GM19452 (cell line): ENCODE measurements around the gene TAMALIN.

Experiments
- ATAC-seq: cut with Tn5 transposase; IDR thresholded peaks from one replicate; pipeline ENCODE4 v1.9.1; 2021; ENCODE audit not compliant: unreplicated experiment

TAMALIN gene

DNA sequence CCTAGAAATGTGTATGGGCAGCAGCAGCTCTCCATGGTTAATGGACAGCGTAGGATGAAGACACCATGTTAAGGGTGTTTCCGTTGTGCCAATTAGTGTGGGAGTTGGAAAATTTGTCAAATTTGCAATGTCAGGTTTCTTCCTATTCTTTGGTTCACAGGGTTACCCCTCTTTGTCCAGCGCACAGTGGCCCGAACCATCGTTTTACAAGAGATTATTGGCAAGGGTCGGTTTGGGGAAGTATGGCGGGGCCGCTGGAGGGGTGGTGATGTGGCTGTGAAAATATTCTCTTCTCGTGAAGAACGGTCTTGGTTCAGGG is 26.0 kb upstream of the TAMALIN start:
- no peak for ATAC-seq

DNA sequence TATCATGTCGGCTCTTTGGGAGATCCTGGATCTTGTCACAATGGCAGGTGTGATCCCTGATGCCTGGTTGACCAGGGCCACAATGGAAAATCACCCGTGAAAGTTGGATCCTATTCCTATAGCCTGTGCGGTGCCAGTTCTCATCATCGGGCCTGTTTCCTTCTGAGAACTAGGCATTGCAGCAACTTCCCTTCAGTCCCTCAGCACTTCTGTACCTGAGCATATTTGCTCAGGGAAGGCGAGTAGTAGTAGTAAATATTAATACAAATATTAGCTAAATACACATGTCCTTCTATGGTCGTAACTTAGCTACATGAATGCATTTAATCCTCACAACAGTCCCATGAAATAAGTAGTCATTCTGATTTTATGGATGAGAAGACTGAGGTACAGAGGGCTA is 22.1 kb upstream of the TAMALIN start:
- no peak for ATAC-seq

DNA sequence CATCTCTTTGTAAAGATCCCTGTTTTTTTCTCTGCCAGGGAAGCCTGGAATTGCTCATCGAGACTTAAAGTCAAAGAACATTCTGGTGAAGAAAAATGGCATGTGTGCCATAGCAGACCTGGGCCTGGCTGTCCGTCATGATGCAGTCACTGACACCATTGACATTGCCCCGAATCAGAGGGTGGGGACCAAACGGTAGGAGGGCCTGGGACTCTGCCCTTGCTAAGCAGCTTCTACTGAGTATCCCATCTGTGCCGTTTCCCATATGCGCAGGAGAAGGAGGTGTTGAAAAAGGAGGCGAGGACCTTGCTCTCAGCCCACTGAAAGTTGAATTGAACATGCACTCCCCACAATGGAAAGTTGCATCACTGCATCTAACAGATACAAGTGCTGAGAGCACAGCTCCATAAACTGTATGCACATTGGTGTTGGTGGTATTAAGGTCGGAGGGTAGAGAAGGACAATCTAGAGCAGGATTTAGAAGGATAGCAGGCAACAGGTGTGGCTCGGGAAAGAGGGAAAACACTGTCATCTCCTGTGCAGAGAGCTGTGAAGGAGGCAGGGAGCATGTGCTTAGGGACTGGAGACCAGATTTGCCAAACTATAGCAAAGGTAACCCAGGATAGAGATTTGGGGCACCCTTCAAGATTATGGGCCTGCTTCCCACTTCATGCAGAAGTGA is 21.5 kb upstream of the TAMALIN start:
- no peak for ATAC-seq

DNA sequence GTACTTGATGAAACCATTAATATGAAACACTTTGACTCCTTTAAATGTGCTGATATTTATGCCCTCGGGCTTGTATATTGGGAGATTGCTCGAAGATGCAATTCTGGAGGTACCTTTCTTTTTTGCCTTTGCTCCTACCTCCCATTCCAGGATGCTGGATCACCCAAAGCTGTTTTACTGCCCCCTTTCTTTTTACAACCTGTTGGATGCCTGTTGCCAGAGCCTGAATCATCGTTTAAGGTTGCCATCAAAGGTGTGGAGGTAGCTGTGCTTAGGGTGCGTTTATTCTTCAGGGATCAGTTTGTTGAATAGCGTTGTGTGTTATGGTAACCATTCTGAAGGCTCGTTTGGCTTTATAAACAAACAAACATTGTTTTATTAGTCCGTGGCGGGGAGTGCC is 19.9 kb upstream of the TAMALIN start:
- no peak for ATAC-seq

DNA sequence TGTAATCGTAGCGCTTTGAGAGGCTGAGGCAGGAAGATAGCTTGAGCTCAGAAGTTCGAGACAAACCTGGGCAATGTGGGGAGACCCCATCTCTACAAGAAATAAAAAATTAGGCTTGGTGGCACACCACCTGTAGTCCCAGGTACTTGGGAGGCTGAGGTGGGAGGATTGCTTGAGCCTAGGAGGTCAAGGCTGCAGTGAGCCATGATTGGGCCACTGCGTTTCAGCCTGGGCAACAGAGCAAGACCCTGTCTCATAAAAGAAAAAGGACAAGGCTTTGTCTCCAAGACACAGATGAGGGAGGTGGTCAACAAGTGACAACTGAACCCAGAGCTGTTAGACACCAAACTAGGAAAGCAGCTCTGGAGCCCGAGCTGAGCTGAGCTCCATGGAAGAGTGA is 14.5 kb upstream of the TAMALIN start:
- no peak for ATAC-seq

DNA sequence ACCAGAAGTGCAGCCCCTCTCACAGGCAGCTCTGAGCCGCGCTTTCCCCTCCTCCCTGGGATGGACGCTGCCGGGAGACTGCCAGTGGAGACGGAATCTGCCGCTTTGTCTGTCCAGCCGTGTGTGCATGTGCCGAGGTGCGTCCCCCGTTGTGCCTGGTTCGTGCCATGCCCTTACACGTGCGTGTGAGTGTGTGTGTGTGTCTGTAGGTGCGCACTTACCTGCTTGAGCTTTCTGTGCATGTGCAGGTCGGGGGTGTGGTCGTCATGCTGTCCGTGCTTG is 12.3 kb upstream of the TAMALIN start:
- no peak for ATAC-seq

DNA sequence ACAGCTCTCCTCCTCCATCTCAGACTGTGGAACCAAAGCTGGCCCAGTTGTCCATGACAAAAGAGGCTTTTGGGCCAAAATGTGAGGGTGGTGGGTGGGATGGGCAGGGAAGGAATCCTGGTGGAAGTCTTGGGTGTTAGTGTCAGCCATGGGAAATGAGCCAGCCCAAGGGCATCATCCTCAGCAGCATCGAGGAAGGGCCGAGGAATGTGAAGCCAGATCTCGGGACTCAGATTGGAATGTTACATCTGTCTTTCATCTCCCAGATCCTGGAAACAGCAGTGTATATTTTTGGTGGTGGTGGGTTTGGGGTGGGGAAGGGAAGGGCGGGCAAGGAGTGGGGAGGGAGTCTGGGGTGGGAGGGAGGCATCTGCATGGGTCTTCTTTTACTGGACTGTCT is 11.8 kb upstream of the TAMALIN start:
- ATAC-seq: no peak

DNA sequence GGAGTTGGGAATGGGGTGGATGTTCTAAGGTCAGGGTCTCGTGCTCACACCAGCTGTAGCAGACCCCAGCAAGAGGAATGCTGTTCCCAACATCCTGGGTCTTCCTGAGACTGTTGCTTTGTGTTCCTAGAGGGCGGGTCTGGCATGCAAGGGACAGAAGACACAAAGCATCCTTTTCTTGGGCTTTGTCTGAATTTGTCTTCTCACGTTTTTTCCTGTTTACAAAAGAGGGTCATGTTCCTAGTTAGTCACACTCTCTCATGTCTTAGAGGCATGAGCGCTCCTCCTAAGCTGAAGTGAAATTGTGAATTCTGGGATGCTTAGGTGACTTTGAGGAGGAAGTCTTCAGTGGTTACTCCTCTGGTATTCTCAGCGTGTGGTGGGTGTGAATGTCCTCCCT is 9.6 kb upstream of the TAMALIN start:
- ATAC-seq: no peak

DNA sequence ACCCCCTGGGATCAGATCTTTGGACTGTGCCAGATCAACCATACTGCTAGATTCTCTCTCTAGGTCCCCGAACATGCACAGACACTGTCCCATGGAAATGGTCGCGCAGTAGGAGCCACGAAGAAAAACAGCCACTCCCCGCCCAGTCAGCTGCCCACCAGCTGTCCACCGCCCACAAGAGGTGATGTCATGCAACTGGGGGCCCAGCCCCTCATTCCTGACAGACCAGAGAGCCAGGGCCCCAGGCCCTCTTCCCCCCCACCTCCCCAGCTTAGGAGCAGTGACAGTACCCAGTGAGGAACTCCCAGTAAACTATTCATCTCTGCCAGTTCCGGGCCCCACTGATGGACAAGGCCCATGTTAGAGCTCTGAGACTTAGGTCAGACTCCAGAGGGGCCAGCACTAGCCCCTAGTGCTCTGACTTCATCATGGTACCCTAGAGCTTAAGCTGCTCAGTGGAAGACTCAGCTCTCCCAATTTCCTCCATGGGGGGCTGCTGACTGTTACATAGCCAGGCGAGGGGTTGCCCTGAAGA is 3.7 kb upstream of the TAMALIN start:
- no peak for ATAC-seq

DNA sequence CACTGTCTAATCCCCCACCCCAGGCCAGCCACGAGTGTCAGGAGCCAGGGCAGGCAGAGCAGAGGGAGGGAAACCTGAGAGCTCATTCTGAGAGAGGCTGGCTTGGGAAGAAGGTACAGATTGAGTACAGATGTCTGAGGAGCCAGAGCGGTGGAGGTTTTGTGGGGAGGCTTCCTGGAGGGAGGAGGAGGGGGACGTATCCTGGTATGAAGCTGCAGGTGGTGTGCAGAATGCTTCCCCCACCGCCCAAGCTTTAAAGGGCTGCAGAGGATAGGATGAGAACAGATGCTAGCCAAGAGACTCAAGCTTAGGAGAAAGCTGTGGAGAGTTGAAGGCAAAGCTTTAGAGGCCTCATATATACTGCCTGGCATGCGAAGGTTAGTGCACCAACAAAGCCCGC is 3.2 kb upstream of the TAMALIN start:
- no peak for ATAC-seq

DNA sequence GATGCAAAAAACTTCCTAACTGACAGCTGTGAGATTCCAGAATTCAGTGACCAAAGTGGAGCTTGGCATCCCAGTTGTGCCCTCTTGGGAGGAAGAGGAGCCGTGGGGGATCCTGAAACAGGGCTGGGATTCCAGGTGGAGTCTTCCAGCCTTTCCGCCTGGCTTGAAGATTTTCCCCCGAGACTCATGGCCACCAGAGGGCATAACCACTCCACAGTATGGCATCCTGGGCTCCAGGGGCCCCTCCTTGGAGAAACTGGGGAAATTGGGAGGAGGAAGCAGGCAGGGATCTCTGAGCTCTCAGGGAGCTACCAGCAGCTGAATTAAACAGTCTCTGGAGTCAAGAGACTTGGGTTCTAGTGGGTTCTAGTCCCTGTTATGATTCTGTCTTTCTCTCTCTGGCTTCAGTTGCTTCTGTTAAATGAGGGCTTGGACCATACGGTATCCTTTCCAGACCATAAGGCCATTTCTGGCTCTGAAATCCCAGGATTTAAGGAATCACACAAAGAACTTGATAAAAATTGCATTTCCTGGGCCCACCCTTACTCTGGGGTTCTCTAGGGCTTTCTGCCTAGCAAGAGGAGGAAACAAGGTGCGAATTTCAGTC is 2.6 kb upstream of the TAMALIN start:
- ATAC-seq: no peak

DNA sequence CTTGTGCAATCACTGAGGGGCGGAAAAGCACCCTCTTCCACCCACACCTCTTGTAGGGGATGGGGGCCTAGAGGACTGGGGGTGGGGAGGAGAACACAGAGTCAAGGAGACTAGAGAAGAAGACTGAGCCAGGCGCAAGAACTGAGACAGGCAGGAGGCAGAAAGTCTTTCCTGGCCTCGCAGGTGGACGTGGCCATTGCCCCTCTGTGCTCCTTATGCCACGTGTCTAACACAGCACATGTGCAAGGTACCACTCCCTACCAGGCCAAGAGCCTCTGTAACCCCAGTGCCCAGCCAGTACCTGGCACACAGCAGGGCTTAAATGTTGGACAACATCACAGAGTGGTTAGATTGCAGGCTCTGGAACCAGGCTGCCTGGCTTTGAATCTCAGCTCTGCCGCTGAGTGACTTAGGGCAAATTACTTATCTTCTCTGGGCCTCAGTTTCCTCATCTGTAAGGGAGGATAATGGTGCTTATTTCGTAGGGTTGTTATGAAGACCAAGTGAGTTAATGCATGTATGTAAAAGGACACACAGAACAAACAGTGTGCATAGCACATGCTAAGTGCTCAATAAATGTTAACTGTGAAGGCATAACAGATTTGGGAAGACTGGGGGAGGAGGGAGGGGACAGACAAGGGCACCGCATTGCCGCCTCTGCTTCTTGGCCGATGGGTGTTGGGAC is 1.4 kb upstream of the TAMALIN start:
- no peak for ATAC-seq

DNA sequence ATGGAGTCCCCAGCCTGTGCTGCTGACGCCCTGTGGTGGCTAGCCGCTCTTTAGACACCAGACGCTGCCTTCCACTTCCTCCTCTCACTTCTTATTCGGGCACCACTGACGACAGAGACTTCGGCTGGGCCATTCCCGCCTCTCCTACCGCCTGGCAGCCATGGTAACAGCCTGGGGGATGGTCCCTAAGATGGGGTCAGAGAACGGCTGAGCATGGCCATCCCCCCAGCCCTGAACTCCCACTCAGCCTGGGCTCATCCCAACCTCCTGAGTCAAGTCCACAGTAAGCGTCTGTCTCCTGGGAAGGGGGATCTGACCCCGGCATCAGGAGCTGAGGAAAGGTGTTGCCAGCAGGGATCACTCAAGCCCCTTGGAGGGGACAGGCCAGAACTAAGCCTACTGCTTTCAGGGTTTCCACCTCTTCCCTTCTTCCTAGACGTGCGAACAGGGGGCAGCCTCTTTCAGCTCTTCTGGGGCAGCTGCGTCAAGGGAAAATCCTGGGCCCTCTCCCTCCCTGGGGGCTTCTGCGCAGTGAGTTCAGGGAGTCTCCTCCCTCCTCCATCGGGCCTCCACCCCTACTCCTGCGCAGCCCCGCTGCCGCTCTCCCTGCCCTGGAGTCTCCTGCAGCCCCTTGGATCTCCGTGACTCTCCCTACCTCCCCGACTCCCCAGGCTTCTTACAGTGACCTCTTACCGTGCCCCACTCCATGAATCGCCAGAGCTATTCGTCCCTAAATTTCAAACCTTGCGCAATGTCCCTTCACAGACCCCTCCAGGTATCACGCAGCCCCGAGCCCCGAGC is 643 bp upstream of the TAMALIN start:
- ATAC-seq: peak; percentile 73

DNA sequence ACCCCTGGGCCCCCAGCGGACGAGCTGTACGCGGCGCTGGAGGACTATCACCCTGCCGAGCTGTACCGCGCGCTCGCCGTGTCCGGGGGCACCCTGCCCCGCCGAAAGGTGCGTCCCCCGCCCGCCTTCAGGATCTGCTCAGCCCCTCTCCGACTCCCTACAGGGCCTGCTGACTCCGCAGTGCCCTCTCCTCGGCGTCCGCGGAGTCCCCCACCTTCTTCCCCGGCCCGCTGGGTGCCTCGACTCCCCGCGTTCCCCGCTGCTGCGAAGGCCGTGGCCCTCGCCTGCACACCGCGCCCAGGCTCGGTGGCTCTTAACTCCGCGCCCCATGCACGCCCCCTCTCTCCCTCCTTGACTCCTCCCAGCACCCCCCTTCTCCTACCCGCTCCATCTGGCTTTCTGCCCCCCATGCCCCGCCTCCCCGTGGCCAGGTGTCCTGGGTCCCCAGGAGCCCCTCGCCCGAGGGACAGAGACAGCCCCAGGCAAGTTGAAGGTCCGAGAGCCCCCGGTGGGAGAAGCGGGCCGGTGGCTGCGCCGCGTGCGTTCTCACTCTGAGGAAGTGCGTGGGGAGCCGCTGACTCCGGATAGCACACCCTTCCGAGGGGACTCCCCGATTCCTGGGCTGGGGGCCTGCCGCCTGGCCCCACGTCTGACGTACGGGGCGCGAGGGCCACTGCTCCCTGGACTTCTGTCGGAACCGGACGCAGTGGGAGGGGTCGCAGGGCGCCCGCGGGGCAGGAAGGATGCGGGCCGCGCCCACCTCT is 594 bp downstream of the TAMALIN start:
- no peak for ATAC-seq

DNA sequence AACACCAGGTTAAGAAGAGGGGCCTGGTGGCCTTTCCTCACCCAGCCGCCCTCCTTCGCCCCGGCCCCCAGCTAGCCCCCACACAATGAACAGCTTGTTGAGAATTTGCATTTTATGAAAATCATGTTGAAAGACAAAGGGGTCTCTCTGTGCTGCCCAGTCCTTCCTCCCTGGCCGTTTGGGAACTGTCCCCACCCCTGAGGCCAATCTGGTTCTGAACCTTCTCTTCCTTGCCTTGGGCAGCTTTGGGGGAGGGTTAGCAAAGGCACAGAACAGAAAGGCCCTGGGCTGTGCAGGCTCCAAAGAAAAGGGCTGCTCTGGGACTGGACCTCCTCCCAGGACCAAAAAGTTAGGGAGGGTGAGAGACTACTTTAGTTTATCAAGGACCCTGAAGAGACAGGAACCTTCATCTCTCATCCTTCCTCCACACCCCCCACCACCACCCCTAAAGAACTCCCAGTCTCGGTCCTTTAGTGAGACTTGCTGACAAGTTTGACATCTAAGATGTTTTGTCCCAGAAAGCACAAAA is 1.3 kb downstream of the TAMALIN start:
- no peak for ATAC-seq

DNA sequence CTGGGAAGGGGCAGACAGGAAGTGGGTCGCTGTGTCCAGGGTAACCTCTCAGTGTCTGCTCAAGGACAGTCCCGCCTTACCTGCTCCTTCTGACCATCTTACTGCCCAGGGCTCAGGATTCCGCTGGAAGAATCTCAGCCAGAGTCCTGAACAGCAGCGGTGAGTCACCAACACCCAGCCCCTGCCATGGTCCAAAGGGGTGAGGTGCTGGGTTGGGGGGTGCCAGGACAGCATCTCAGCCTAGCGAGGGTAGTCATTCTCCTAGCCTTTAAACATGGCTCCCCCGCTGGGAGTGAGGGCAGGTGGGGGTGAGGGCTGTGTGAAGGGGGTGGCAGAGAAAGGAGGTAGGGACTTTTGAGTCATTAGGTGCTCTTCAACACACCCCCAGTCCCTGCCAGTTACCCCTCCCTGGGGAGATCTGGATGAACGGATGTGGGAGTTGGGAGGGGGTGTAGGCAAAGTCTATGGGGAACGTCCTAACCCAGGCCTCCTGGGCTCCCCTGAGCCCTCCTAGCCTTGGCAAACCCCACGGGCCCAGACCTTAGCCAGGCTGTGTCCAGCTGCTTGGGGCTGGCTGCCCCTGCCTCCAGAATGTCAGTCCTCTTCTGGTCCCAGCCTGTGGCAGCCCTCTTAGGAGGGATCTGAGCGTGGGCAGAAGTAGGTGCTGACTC is 2.5 kb downstream of the TAMALIN start:
- no peak for ATAC-seq

DNA sequence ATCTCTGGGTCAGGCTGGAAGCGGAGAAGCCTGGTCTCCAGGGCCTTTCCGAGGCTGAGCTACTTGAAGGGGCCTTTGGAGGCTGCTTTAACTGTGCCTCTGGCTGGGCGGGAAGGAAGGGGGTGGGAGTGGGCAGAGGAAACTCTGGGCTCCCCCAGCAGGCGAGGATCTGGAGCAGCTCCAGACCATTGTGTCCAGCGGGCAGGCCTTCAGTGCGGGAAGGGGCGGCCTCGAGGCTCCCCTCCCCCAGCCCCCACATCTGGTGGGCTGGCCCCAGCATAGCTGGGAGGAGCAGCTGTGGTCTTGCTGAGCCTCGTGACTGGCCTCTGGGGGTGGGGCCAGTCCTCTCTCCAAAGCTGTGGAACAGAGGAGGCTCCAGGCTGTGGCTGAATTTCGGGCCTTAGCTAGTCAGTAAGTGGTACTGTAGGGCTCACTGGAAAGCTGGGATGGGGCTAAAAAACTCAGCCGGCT is 3.4 kb downstream of the TAMALIN start:
- ATAC-seq: no peak

DNA sequence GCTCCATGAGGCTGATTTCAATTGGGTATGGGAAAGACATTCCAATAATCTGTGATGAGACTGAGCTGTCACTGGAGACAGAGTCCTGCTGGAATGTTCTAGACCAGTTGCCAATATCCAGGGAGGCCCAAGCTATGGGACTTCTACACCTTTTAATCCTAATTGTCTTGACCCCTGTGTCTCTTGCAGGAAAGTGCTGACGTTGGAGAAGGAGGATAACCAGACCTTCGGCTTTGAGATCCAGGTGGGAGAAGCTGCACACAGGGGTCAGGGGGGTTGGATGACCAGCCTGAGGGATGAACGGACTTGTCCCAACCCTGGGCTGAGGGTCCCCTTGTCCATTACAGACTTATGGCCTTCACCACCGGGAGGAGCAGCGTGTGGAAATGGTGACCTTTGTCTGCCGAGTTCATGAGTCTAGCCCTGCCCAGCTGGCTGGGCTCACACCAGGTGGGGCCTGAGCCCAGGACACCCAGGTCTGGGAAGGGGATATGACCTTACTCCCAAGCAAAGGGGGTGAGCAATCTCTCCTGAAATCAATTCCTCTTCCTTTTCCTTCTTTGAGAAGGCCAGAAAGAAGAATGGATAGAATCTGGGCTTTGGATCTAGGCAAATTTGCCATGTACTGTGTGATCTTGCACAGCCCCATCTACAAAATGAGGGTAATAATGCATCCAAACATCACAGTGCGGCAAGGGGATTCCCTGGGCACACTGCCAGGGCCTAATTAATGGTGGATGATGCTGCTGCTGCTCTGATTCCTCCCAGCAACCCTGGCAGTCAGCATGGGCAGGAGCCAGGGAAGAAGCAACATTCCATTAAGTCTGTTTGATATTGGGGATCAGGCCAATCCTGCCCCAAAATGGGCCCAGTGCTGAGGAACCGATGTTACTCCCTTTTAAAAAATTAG is 4.2 kb downstream of the TAMALIN start:
- no peak for ATAC-seq

DNA sequence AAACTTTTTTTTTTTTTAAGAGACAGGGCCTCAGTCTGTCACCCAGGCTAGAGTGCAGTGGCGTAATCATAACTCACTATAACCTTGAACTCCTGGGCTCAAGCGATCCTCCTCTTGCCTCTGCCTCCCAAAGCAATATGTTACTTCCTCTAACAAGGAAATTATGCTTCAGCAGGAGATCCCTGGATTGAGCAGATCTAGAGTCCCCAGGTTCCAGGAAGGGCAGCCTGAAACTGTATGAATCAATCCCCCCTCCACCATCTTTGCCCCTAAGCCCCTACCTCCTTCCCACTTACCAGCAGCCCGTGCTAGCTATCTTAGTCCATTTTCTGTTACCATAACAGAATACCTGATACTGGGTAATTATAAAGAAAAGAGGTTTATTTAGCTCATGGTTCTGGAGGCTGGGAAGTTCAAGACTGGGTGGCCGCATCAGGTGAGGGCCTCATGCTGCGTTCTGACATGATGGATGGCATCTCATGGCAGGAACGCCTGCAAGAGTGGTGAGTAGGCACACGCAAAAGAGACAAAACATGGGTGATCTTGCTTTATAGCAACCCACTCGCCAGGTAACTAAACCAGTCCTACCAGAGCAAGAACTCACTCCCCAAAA is 5.0 kb downstream of the TAMALIN start:
- no peak for ATAC-seq
